ENCODE results near the gene FOXC2.

The FOXC2 gene

GRCh38 chr16:86590501-86591144, 24.0 kb downstream of the FOXC2 start:
- Histone ChIP-seq H3K36me3 (ENCODE audit: control insufficient read depth, insufficient read depth, low read length) (no peaks in the 10 kb centered on the region), H3K27me3 (ENCODE audit: control insufficient read depth, insufficient read depth, low read length, poor library complexity, severe bottlenecking) (peaks cover 3% of the 10 kb centered on the region), H3K9me3 (ENCODE audit: control insufficient read depth, low read length) (no peaks in the 10 kb centered on the region), H3K27ac (ENCODE audit: insufficient read depth, low read depth, low read length, poor library complexity, severe bottlenecking) (no peak overlapping the region), H3K4me3 (ENCODE audit: insufficient read depth, low read depth, low read length) (no peak overlapping the region), H3K4me1 (ENCODE audit: control insufficient read depth, insufficient read depth, low read length) (peaks cover 5% of the 10 kb centered on the region)
- WGBS, 2 experiments = 91 to 98% methylated on average over 3 to 4 of the region's 4 CpGs

- Histone ChIP-seq H3K9me3 (ENCODE audit: control insufficient read depth, low read length) (no peaks in the 10 kb centered on the region), H3K27ac (ENCODE audit: insufficient read depth, low read depth, low read length, poor library complexity, severe bottlenecking) (no peak overlapping the region), H3K36me3 (ENCODE audit: control insufficient read depth, insufficient read depth, low read length) (no peaks in the 10 kb centered on the region), H3K4me3 (ENCODE audit: insufficient read depth, low read depth, low read length) (no peak overlapping the region), H3K27me3 (ENCODE audit: control insufficient read depth, insufficient read depth, low read length, poor library complexity, severe bottlenecking) (peaks cover 3% of the 10 kb centered on the region), H3K4me1 (ENCODE audit: control insufficient read depth, insufficient read depth, low read length) (peaks cover 5% of the 10 kb centered on the region)
- WGBS, 2 experiments = 92 to 93% methylated on average over 4 of the region's 4 CpGs
These were observed 24.6 kb downstream of the FOXC2 start for GRCh38 chr16:86591270-86591669.

GRCh38 chr16:86593913-86594620, 27.4 kb downstream of the FOXC2 start:
- Histone ChIP-seq H3K36me3 (ENCODE audit: control insufficient read depth, insufficient read depth, low read length) (no peaks in the 10 kb centered on the region), H3K9me3 (ENCODE audit: control insufficient read depth, low read length) (no peaks in the 10 kb centered on the region), H3K27ac (ENCODE audit: insufficient read depth, low read depth, low read length, poor library complexity, severe bottlenecking) (no peak overlapping the region), H3K4me1 (ENCODE audit: control insufficient read depth, insufficient read depth, low read length) (peaks cover 5% of the 10 kb centered on the region), H3K27me3 (ENCODE audit: control insufficient read depth, insufficient read depth, low read length, poor library complexity, severe bottlenecking) (peaks cover 3% of the 10 kb centered on the region), H3K4me3 (ENCODE audit: insufficient read depth, low read depth, low read length) (no peak overlapping the region)
- 77 to 80% methylated on average over 13 of the region's 13 CpGs for WGBS, 2 experiments

- Histone ChIP-seq H3K4me1 (ENCODE audit: control insufficient read depth, insufficient read depth, low read length) (peaks cover 5% of the 10 kb centered on the region), H3K4me3 (ENCODE audit: insufficient read depth, low read depth, low read length) (no peak overlapping the region), H3K36me3 (ENCODE audit: control insufficient read depth, insufficient read depth, low read length) (no peaks in the 10 kb centered on the region), H3K9me3 (ENCODE audit: control insufficient read depth, low read length) (no peaks in the 10 kb centered on the region), H3K27me3 (ENCODE audit: control insufficient read depth, insufficient read depth, low read length, poor library complexity, severe bottlenecking) (peaks cover under 1% of the 10 kb centered on the region), H3K27ac (ENCODE audit: insufficient read depth, low read depth, low read length, poor library complexity, severe bottlenecking) (no peak overlapping the region)
- WGBS, 2 experiments = 84 to 91% methylated on average over 8 of the region's 8 CpGs
These were observed 28.1 kb downstream of the FOXC2 start for GRCh38 chr16:86594721-86595120.

GRCh38 chr16:86595983-86596605, 29.5 kb downstream of the FOXC2 start:
- Histone ChIP-seq H3K4me3 (ENCODE audit: insufficient read depth, low read depth, low read length) (no peak overlapping the region), H3K4me1 (ENCODE audit: control insufficient read depth, insufficient read depth, low read length) (peaks cover 5% of the 10 kb centered on the region), H3K9me3 (ENCODE audit: control insufficient read depth, low read length) (no peaks in the 10 kb centered on the region), H3K27me3 (ENCODE audit: control insufficient read depth, insufficient read depth, low read length, poor library complexity, severe bottlenecking) (no peaks in the 10 kb centered on the region), H3K36me3 (ENCODE audit: control insufficient read depth, insufficient read depth, low read length) (no peaks in the 10 kb centered on the region), H3K27ac (ENCODE audit: insufficient read depth, low read depth, low read length, poor library complexity, severe bottlenecking) (no peak overlapping the region)
- 89 to 90% methylated on average over 10 of the region's 10 CpGs for WGBS, 2 experiments

- Histone ChIP-seq H3K27me3 (ENCODE audit: control insufficient read depth, insufficient read depth, low read length, poor library complexity, severe bottlenecking) (no peaks in the 10 kb centered on the region), H3K4me1 (ENCODE audit: control insufficient read depth, insufficient read depth, low read length) (peaks cover 5% of the 10 kb centered on the region), H3K27ac (ENCODE audit: insufficient read depth, low read depth, low read length, poor library complexity, severe bottlenecking) (no peak overlapping the region), H3K9me3 (ENCODE audit: control insufficient read depth, low read length) (no peaks in the 10 kb centered on the region), H3K36me3 (ENCODE audit: control insufficient read depth, insufficient read depth, low read length) (no peaks in the 10 kb centered on the region), H3K4me3 (ENCODE audit: insufficient read depth, low read depth, low read length) (no peak overlapping the region)
- WGBS, 2 experiments = 95 to 96% methylated on average over 18 of the region's 18 CpGs
These were observed 30.7 kb downstream of the FOXC2 start for GRCh38 chr16:86597126-86597879.

GRCh38 chr16:86597880-86598606, 31.4 kb downstream of the FOXC2 start:
- H3K27ac ChIP-seq (ENCODE audit: insufficient read depth, low read depth, low read length, poor library complexity, severe bottlenecking) = no peak overlapping the region
- H3K9me3 ChIP-seq (ENCODE audit: control insufficient read depth, low read length) = no peaks in the 10 kb centered on the region
- no peak overlapping the region for H3K4me3 ChIP-seq (ENCODE audit: insufficient read depth, low read depth, low read length)
- no peaks in the 10 kb centered on the region for H3K36me3 ChIP-seq (ENCODE audit: control insufficient read depth, insufficient read depth, low read length)
- no peaks in the 10 kb centered on the region for H3K27me3 ChIP-seq (ENCODE audit: control insufficient read depth, insufficient read depth, low read length, poor library complexity, severe bottlenecking)
- H3K4me1 ChIP-seq (ENCODE audit: control insufficient read depth, insufficient read depth, low read length) = peaks cover 5% of the 10 kb centered on the region
- 89 to 93% methylated on average over 7 of the region's 7 CpGs for WGBS, 2 experiments

GRCh38 chr16:86598607-86599565, 32.3 kb downstream of the FOXC2 start:
- no peak overlapping the region for H3K4me3 ChIP-seq (ENCODE audit: insufficient read depth, low read depth, low read length)

GRCh38 chr16:86601356-86601755, 34.7 kb downstream of the FOXC2 start:
- Histone ChIP-seq H3K27ac (ENCODE audit: insufficient read depth, low read depth, low read length, poor library complexity, severe bottlenecking) (no peak overlapping the region), H3K4me1 (ENCODE audit: control insufficient read depth, insufficient read depth, low read length) (no peaks in the 10 kb centered on the region), H3K27me3 (ENCODE audit: control insufficient read depth, insufficient read depth, low read length, poor library complexity, severe bottlenecking) (no peaks in the 10 kb centered on the region), H3K36me3 (ENCODE audit: control insufficient read depth, insufficient read depth, low read length) (no peaks in the 10 kb centered on the region), H3K4me3 (ENCODE audit: insufficient read depth, low read depth, low read length) (no peak overlapping the region), H3K9me3 (ENCODE audit: control insufficient read depth, low read length) (no peaks in the 10 kb centered on the region)
- WGBS, 2 experiments = 86 to 90% methylated on average over 2 of the region's 2 CpGs

More at GRCh38 chr16:86598607-86599565, 32.3 kb downstream of the FOXC2 start:
- peaks cover 5% of the 10 kb centered on the region for H3K4me1 ChIP-seq (ENCODE audit: control insufficient read depth, insufficient read depth, low read length)
- 87 to 89% methylated on average over 22 of the region's 22 CpGs for WGBS, 2 experiments
- no peaks in the 10 kb centered on the region for H3K36me3 ChIP-seq (ENCODE audit: control insufficient read depth, insufficient read depth, low read length)
- no peaks in the 10 kb centered on the region for H3K27me3 ChIP-seq (ENCODE audit: control insufficient read depth, insufficient read depth, low read length, poor library complexity, severe bottlenecking)
- no peak overlapping the region for H3K27ac ChIP-seq (ENCODE audit: insufficient read depth, low read depth, low read length, poor library complexity, severe bottlenecking)
- no peaks in the 10 kb centered on the region for H3K9me3 ChIP-seq (ENCODE audit: control insufficient read depth, low read length)

Data from ectodermal cell (in vitro differentiated cells).